Loucy (cell line): ENCODE results near the gene LHX4.

Experiments
- CTCF ChIP-seq: fragments of 200-600 bp; sonication (generic); conservative IDR thresholded peaks from 2 replicates; pipeline ENCODE4 v1.5.1; 2014; ENCODE audit warnings: mild to moderate bottlenecking, antibody characterized with exemption, low read length
- EZH2phosphoT487 ChIP-seq: fragments of 200-600 bp; IDR thresholded peaks from 2 replicates; pipeline ENCODE4 v1.6.1; 2018; ENCODE audit warnings: antibody characterized with exemption, mild to moderate bottlenecking, moderate library complexity, borderline replicate concordance

- TF ChIP-seq CTCF (no peak), EZH2phosphoT487 (no peak)
Observed at GRCh38 chr1:180235502-180236239, 5.6 kb downstream of the LHX4 start.
